Bronchial epithelial cell (primary cell): ENCODE results near the gene SGCD. TPM values are rescaled to one million over a fixed set of nuclear protein-coding genes. Genes with fewer than 3 reads are reported as not detected.

Source experiments
- DNase-seq: peaks from one replicate; pipeline ENCODE4 v3.0.0-alpha.2; 2010; ENCODE audit warnings: low read depth
- FAIRE-seq: peaks from 2 replicates; lab custom pipeline; 2011; peaks lifted over from hg19 to GRCh38; lab: Jason Lieb, UNC
- H3K27me3 ChIP-seq: 2 replicates; pipeline ENCODE4 v1.5.1; 2011; ENCODE audit warnings: low read length; ENCODE audit not compliant: control insufficient read depth, insufficient read depth
- H3K36me3 ChIP-seq: 2 replicates; pipeline ENCODE4 v1.5.1; 2011; ENCODE audit warnings: low read length; ENCODE audit not compliant: control insufficient read depth, insufficient read depth
- H3K4me3 ChIP-seq: 2 replicates; pipeline ENCODE4 v1.5.1; 2011; ENCODE audit warnings: mild to moderate bottlenecking, low read depth, low read length, control low read depth
- CTCF ChIP-seq: IDR thresholded peaks from 2 replicates; pipeline ENCODE4 v1.5.1; 2011; ENCODE audit warnings: mild to moderate bottlenecking, moderate library complexity, low read length, control low read depth, inconsistent platforms; ENCODE audit not compliant: insufficient read depth, severe bottlenecking
- total RNA-seq: library from RNA; depleted of rRNA; stranded (reverse); fragments of >200 nt; gene quantifications from 2 replicates; pipeline ENCODE4 v1.2.1, GENCODE V29; 2014

The SGCD gene
- total RNA-seq, 1 donor from 2014 or later, result under 0.01 TPM

DNA sequence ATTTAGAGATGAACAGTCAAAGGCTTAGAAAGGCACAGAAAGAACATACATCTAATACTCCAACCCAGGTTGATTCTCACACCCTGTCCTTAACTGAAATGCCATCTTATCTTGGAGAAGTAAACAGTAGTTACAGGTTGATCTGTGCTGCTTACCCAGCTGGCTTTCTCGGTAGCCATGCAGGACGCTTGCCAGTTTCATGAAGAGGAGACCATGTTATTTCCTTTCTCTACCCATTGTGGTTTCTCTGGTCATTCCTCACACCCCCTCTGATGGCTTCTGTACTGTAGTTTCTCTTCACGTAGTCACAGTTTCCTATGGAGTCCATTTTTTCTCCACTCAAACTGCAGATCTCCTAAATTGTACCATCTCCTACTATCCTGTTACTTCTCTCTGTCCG, 206.0 kb downstream of the SGCD start:
- no peak for FAIRE-seq
- no peak for TF ChIP-seq CTCF
- H3K4me3 ChIP-seq, result no peak overlapping the region
- DNase-seq, result no peak
- H3K36me3 ChIP-seq, result no peaks in the 10 kb centered on the region
- no peaks in the 10 kb centered on the region for H3K27me3 ChIP-seq

DNA sequence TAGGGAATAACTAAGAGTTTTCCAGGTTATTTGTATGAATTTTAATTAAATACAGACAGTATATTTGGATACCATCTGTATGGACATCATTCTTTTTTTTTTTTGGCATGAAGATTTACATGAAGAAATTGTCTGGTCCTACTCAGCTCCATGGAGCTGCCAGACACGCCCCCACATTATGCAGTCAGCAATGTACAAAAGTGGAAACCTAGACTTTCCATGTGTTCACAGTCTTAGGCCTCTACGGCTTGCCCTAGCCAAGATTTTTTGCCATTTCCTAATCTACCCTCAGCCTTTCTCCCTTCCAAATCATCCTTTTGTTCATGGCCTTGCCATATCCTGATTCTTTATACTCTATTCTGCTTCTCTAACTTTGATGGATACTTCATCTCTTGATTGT, 207.1 kb downstream of the SGCD start:
- Histone ChIP-seq H3K36me3 (no peaks in the 10 kb centered on the region), H3K4me3 (no peak overlapping the region), H3K27me3 (no peaks in the 10 kb centered on the region)
- TF ChIP-seq CTCF, result no peak
- FAIRE-seq, result no peak
- DNase-seq, result no peak

- H3K27me3 ChIP-seq, result no peaks in the 10 kb centered on the region
- H3K36me3 ChIP-seq, result no peaks in the 10 kb centered on the region
- H3K4me3 ChIP-seq, result no peak overlapping the region
- FAIRE-seq, result no peak
- DNase-seq, result no peak
- TF ChIP-seq CTCF, result no peak
Measured at GRCh38 chr5:156534906-156535485, 208.0 kb downstream of the SGCD start.

GRCh38 chr5:156540491-156540890, 213.5 kb downstream of the SGCD start:
- Histone ChIP-seq H3K36me3 (no peaks in the 10 kb centered on the region), H3K4me3 (no peak overlapping the region), H3K27me3 (no peaks in the 10 kb centered on the region)
- DNase-seq (no peak), FAIRE-seq (no peak)
- no peak for TF ChIP-seq CTCF

DNA sequence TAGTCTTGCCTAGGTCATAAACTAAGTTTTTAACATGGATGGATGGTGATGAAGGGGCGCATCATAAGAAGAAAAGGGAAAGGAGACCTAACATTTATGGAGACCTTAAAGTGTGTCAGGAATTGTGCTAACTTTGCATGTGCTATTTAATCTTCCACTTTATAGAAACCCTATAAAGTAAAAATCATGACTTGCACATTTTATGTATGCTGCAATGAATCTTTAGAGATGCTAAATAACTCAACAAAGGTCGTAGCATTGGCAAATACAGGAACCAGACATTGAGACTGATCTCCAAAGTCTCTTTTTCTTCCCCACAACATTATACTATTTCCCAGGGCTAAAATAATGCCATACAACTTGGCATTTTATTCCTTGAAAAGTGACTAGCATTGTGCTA, 214.6 kb downstream of the SGCD start:
- no peak for TF ChIP-seq CTCF
- H3K36me3 ChIP-seq, result no peaks in the 10 kb centered on the region
- no peak overlapping the region for H3K4me3 ChIP-seq
- no peaks in the 10 kb centered on the region for H3K27me3 ChIP-seq
- FAIRE-seq (no peak), DNase-seq (no peak)
